K562 (cell line): Measurements from ENCODE around the gene NAPA. TPM values are rescaled to one million over a fixed set of nuclear protein-coding genes. Genes with fewer than 3 reads are reported as not detected.
A peak's percentile ranks its signal among the peaks of the same experiment; 100 is the strongest.

Source experiments
- ATAC-seq: fragments of 200-7000 bp; cut with Tn5 transposase; 3 replicates; pipeline ENCODE4 v1.9.1; 2020; ENCODE audit warnings: moderate library complexity
- BruUV-seq: library from RNA; stranded (reverse); fragments of 400-500 nt; replicated peaks from 2 replicates; lab custom pipeline; 2021; lab: Mats Ljungman, UMichigan
- CTCF ChIA-PET: fragments of 300-600 bp; formaldehyde crosslinking; extraction: SDS; loops from one replicate; lab custom pipeline; 2021; ENCODE audit warnings: low intra/inter-chr PET ratio; lab: Yijun Ruan, JAX
- POLR2A ChIA-PET: fragments of 300-600, 350-650 bp; sonication (Branson Sonifier 250); formaldehyde crosslinking; extraction: SDS; loops from one replicate; lab custom pipeline; 2021; ENCODE audit warnings: antibody characterized with exemption, inconsistent platforms; lab: Yijun Ruan, JAX
- DNase-seq, 4 experiments: peaks; one replicate each; pipeline versions ENCODE4 v3.0.0 to v3.0.0-alpha.2; 2011 to 2018; ENCODE audit warnings: low spot score in 3 of 4, mixed read lengths in 3 of 4; ENCODE audit errors: extremely low read depth in 1 of 4
- FAIRE-seq: peaks from 2 replicates; lab custom pipeline; 2011; peaks lifted over from hg19 to GRCh38; lab: Jason Lieb, UNC
- H2AFZ ChIP-seq: 2 replicates; pipeline ENCODE4 v1.6.0; 2011; ENCODE audit warnings: low read depth, low read length, control low read depth, inconsistent platforms
- H3K27ac ChIP-seq: fragments of 200-600 bp; 3 replicates; pipeline ENCODE4 v1.8.0; 2011; ENCODE audit warnings: low read depth, mild to moderate bottlenecking, control low read depth, inconsistent platforms, low read length, moderate library complexity, mixed read lengths; ENCODE audit errors: extremely low read depth
- H3K27me3 ChIP-seq, 2 experiments: fragments of 300-600 bp in 1 of 2; 2 replicates in 1 of 2; 3 replicates in 1 of 2; pipeline versions ENCODE4 v1.6.0 to v1.8.0; 2011; ENCODE audit warnings: inconsistent platforms in 2 of 2, low read length in 2 of 2, mild to moderate bottlenecking in 1 of 2, mixed read lengths in 1 of 2, moderate library complexity in 1 of 2; ENCODE audit not compliant: control insufficient read depth in 2 of 2, insufficient read depth in 2 of 2
- H3K36me3 ChIP-seq: fragments of 300-600 bp; 3 replicates; pipeline ENCODE4 v1.8.0; 2011; ENCODE audit warnings: mild to moderate bottlenecking, low read length, inconsistent platforms; ENCODE audit not compliant: control insufficient read depth, insufficient read depth
- H3K4me1 ChIP-seq, 2 experiments: fragments of 200-600 bp in 1 of 2; replicated peaks in 1 of 2; 2 replicates in 1 of 2; 3 replicates in 1 of 2; pipeline versions ENCODE4 v1.5.1 to v1.8.0; 2011; ENCODE audit warnings: inconsistent platforms in 2 of 2, low read length in 2 of 2, mild to moderate bottlenecking in 1 of 2, mixed read lengths in 1 of 2, moderate library complexity in 1 of 2; ENCODE audit not compliant: control insufficient read depth in 2 of 2, insufficient read depth in 2 of 2
- H3K4me2 ChIP-seq: 2 replicates; pipeline ENCODE4 v1.6.1; 2011; ENCODE audit warnings: low read length, control low read depth, inconsistent platforms, mixed read lengths; ENCODE audit not compliant: insufficient read depth
- H3K4me3 ChIP-seq: fragments of 200-600 bp; sonication (generic), shearing (Covaris generic); 2 replicates; pipeline ENCODE4 v1.5.1; 2016; ENCODE audit warnings: control low read depth, inconsistent platforms
- H3K79me2 ChIP-seq: fragments of 200-600 bp; 3 replicates; pipeline ENCODE4 v1.8.0; 2011; ENCODE audit warnings: low read length, inconsistent platforms; ENCODE audit not compliant: control insufficient read depth, insufficient read depth
- H3K9ac ChIP-seq, 2 experiments: 2 replicates each; pipeline versions ENCODE4 v1.6.0 to v1.6.1; 2011; ENCODE audit warnings: low read depth in 2 of 2, low read length in 2 of 2, control low read depth in 1 of 2, inconsistent platforms in 1 of 2, mild to moderate bottlenecking in 1 of 2, mixed read lengths in 1 of 2; ENCODE audit not compliant: insufficient read depth in 1 of 2
- H3K9me1 ChIP-seq: one replicate; pipeline ENCODE4 v1.6.0; 2011; ENCODE audit warnings: inconsistent platforms, mild to moderate bottlenecking, low read length, moderate library complexity; ENCODE audit not compliant: control insufficient read depth, insufficient read depth
- H3K9me3 ChIP-seq: replicated peaks from 2 replicates; pipeline ENCODE4 v1.5.1; 2011; ENCODE audit warnings: low read depth, low read length, inconsistent platforms; ENCODE audit not compliant: control insufficient read depth, insufficient read depth
- H4K20me1 ChIP-seq: replicated peaks from 2 replicates; pipeline ENCODE4 v1.6.1; 2011; ENCODE audit warnings: low read length, inconsistent platforms, mixed read lengths; ENCODE audit not compliant: control insufficient read depth, insufficient read depth
- ATF1 ChIP-seq, 2 experiments: fragments of 450-650 bp in 1 of 2; IDR thresholded peaks; 2 replicates each; pipeline ENCODE4 v1.6.1; 2016; ENCODE audit warnings: missing compliant biosample characterization in 1 of 2, missing genetic modification characterization in 1 of 2
- CHD1 ChIP-seq: fragments of 200-600 bp; sonication (generic); IDR thresholded peaks from one replicate; pipeline ENCODE4 v1.6.1; 2012; ENCODE audit warnings: mild to moderate bottlenecking, moderate library complexity, low read length, inconsistent platforms
- ESRRA ChIP-seq: fragments of 450-650 bp; IDR thresholded peaks from 2 replicates; pipeline ENCODE4 v1.6.1; 2014; ENCODE audit warnings: low read depth, mild to moderate bottlenecking, moderate library complexity, borderline replicate concordance
- ESRRB ChIP-seq: fragments of 250-450 bp; sonication (Bioruptor Pico); IDR thresholded peaks from 2 replicates; pipeline ENCODE4 v1.5.0; 2020; ENCODE audit warnings: mild to moderate bottlenecking, moderate library complexity, borderline replicate concordance
- L3MBTL2 ChIP-seq: fragments of 450-650 bp; IDR thresholded peaks from 2 replicates; pipeline ENCODE4 v1.6.1; 2016; ENCODE audit warnings: mild to moderate bottlenecking, moderate library complexity
- NFATC3 ChIP-seq: fragments of 450-650 bp; IDR thresholded peaks from 2 replicates; pipeline ENCODE4 v1.6.1; 2017; ENCODE audit warnings: mild to moderate bottlenecking
- TSC22D4 ChIP-seq: fragments of 450-650 bp; IDR thresholded peaks from 2 replicates; pipeline ENCODE4 v1.6.1; 2016; ENCODE audit warnings: missing genetic modification characterization, missing biosample characterization, control low read depth
- ZC3H4 ChIP-seq: sonication (generic); formaldehyde crosslinking; IDR thresholded peaks from 2 replicates; pipeline ENCODE4 v1.9.0; 2021; ENCODE audit warnings: missing genetic modification reagents, borderline replicate concordance
- ZNF699 ChIP-seq: fragments of 250-450 bp; sonication (Bioruptor Pico); IDR thresholded peaks from 2 replicates; pipeline ENCODE4 v1.8.0; 2021; ENCODE audit warnings: mild to moderate bottlenecking, moderate library complexity; ENCODE audit not compliant: insufficient replicate concordance
- WGBS: fragments of 100-300 bp; shearing (Covaris generic); methylation state at CpG from one replicate; pipeline ENCODE4 v1.1.6; 2016; ENCODE audit warnings: low coverage, mixed read lengths; ENCODE audit not compliant: insufficient coverage; ENCODE audit errors: missing lambda C conversion rate; 5-methylcytosine and 5-hydroxymethylcytosine counted together
- in situ Hi-C: fragments of 300-500 bp; cut with MboI; formaldehyde crosslinking; loops from 4 replicates; pipeline ENCODE4 v1.15.0; 2018; ENCODE audit warnings: inconsistent platforms, mixed read lengths
- intact Hi-C: fragments of 100-400 bp; cut with micrococcal nuclease; formaldehyde crosslinking; loops from 2 replicates; pipeline ENCODE4 v1.14.2; 2022
- polyA plus RNA-seq, 8 experiments: library from polyadenylated mRNA; depleted of rRNA in 4 of 8; stranded (reverse) in 5 of 8; unstranded in 3 of 8; fragments of >200 nt; fragmentation: Nextera tagmentation in 2 of 8; fragmentation: Illumina TruSeq in 1 of 8; extraction: Ambion mirVana in 2 of 8; extraction: Trizol in 1 of 8; gene quantifications; 2 replicates each; pipeline versions ENCODE4 v1.2.1 to v1.2.3, GENCODE V29; 2011 to 2014; ENCODE audit warnings: inconsistent platforms in 1 of 8, missing spikeins in 1 of 8
- total RNA-seq, 7 experiments: library from RNA; depleted of rRNA in 6 of 7; stranded (reverse); fragments of >200 nt in 6 of 7; fragmentation: Illumina TruSeq in 2 of 7; extraction: Trizol in 2 of 7; gene quantifications; 2 replicates each; pipeline versions ENCODE4 v1.2.1 to v1.2.3, GENCODE V29; 2011 to 2021; ENCODE audit warnings: low replicate concordance in 1 of 7

Gene NAPA
- total and polyA plus RNA-seq, 9 of the 15 experiments (the other 6 are each of a cell fraction or from before 2014, with no cell fraction given), result 5.4 to 98.6 (median 77.5) TPM

- TF ChIP-seq ATF1 (CRISPR knock-in tag; IDR thresholded peaks at IDR 0.05), result no peak
- TF ChIP-seq ATF1 (tag; IDR thresholded peaks at IDR 0.05), result peak; percentile 41; the same call in 1 of the 2 replicates
Measured at GRCh38 chr19:47512183-47512947, 2.5 kb downstream of the NAPA start (continued).

GRCh38 chr19:47511681-47512080 is 3.2 kb downstream of the NAPA start:
- no peak for DNase-seq
- Histone ChIP-seq H4K20me1 (peaks cover 11% of the 10 kb centered on the region), H3K4me3 (no peak overlapping the region), H2AFZ (no peak overlapping the region), H3K27me3 (no peaks in the 10 kb centered on the region), H3K9me1 (no peaks in the 10 kb centered on the region), H3K79me2 (peaks cover 80% of the 10 kb centered on the region), H3K4me2 (no peak overlapping the region), H3K9ac (peak overlapping the region in 1 of 2 experiments; percentile 75; a peak in 2 of 4 replicates), H3K27ac (no peak overlapping the region), H3K4me1 (peaks cover 20 to 61% of the 10 kb centered on the region in 2 experiments), H3K36me3 (peaks cover 32% of the 10 kb centered on the region; the same call in 2 of the 3 replicates), H3K9me3 (no peaks in the 10 kb centered on the region)
- no peak for ATAC-seq
- no peak for FAIRE-seq
- WGBS, result 74% methylated on average over 7 of the region's 7 CpGs
- BruUV-seq, result no TSS peak
- in situ Hi-C loops, result no loop called here
- TF ChIP-seq CHD1, result no peak
- TF ChIP-seq TSC22D4 (tag), result no peak
- peak; percentile 29; the same call in 1 of the 2 replicates for TF ChIP-seq ZC3H4 (CRISPR knock-in tag)
- TF ChIP-seq ESRRA, result no peak
- no peak for TF ChIP-seq L3MBTL2
- TF ChIP-seq NFATC3, result no peak
- TF ChIP-seq ESRRB (CRISPR knock-in tag), result no peak
- TF ChIP-seq ZNF699 (CRISPR knock-in tag), result no peak
- intact Hi-C loops, result no loop called here
- ChIA-PET CTCF (no interaction called here), POLR2A (interaction anchor here (0.6 to 2.3 kb wide), 3 partner anchors 13 to 103 kb away, joined by 3 to 8 read pairs (median 3); partner anchors contain the start of gene KPTN)
